ENCODE data around the gene KCNQ4.

The KCNQ4 gene

DNA sequence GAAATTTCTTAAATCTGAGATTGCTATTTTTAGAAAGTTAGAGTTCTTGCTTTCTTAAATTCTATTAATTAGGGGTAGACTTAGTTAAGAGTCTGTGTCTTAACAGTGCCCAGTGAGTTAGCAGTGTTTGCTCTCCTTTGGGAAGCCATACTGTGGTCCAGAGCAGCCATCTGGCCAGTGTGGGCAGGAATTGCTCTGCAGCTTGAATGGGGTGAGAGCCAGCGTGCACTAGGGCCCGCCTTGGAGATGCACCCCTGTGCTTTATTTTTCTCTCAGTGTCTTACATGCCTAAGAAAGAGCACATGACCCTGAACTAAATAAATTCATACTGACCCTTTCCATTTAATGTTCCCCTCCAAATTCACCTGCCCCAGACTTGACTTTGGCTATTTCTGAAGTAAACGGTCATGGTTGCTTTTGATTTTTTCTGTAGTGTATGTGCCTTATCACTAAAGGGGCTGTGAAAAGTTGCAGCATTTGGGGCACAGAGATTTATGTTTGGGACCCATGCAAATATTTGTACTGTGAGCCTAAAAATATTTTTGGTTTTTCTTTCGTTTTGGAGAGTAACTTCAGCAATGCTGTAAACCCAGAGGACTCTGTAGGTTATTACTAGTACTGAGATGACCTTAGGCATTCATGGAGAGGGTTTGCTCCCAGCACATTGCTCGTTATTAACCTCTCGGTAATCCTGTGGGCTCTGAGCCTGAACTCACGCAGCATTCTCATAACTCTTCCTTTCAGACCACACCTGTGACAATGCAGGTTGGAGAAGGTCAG is 21.3 kb upstream of the KCNQ4 start:
- no peak overlapping the region for H3K4me3 ChIP-seq (replicated peaks in 1 of 2; ENCODE audit: low read depth in 2 of 2, low read length in 2 of 2)
- DNase-seq (ENCODE audit: low read depth in 2 of 2), result no peak
- TF ChIP-seq, protein P1, sequence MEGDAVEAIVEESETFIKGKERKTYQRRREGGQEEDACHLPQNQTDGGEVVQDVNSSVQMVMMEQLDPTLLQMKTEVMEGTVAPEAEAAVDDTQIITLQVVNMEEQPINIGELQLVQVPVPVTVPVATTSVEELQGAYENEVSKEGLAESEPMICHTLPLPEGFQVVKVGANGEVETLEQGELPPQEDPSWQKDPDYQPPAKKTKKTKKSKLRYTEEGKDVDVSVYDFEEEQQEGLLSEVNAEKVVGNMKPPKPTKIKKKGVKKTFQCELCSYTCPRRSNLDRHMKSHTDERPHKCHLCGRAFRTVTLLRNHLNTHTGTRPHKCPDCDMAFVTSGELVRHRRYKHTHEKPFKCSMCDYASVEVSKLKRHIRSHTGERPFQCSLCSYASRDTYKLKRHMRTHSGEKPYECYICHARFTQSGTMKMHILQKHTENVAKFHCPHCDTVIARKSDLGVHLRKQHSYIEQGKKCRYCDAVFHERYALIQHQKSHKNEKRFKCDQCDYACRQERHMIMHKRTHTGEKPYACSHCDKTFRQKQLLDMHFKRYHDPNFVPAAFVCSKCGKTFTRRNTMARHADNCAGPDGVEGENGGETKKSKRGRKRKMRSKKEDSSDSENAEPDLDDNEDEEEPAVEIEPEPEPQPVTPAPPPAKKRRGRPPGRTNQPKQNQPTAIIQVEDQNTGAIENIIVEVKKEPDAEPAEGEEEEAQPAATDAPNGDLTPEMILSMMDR (IDR thresholded peaks at IDR 0.05; ENCODE audit: low read depth, low read length), result no peak

DNA sequence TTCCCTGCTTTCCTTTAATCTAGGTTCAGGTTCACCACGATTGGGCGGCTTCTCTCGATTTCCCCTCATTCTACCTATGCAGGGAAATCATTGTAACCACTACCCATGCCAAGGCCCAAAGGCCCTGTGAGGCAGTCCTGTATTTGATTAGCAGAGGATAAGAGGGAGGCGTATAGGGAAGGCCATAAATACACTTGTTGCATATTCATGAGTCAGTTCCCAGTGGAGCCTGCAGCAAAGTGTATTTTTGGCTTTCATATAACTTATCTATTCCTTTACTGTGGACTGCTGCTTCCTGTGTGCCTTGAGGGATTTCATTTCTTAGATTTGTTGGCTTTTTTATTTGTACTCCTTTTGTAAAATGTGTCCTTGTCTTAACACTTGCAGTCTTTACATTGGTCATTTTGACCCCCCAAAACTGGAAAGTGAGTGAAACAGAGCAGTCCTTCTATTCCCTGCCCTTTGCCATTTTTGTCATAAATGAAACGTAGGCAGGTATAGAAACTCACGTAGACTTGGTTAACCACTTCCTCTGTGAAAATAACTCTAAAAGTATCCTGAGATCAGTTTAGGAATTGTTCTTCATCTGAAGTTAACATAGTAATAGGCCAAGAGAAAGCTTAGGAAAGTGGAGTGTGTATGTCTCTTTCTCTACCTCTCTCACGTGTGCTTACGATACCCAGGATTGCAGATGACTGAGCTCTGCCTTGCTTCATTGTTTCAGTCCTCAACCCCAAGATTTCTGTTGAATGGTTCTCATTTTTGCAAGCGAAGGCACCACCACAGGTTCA is 19.6 kb upstream of the KCNQ4 start:
- DNase-seq (ENCODE audit: low read depth in 2 of 2), result no peak
- no peak overlapping the region for H3K4me3 ChIP-seq (replicated peaks in 1 of 2; ENCODE audit: low read depth in 2 of 2, low read length in 2 of 2)
- TF ChIP-seq, protein P1 (IDR thresholded peaks at IDR 0.05; ENCODE audit: low read depth, low read length), result no peak

DNA sequence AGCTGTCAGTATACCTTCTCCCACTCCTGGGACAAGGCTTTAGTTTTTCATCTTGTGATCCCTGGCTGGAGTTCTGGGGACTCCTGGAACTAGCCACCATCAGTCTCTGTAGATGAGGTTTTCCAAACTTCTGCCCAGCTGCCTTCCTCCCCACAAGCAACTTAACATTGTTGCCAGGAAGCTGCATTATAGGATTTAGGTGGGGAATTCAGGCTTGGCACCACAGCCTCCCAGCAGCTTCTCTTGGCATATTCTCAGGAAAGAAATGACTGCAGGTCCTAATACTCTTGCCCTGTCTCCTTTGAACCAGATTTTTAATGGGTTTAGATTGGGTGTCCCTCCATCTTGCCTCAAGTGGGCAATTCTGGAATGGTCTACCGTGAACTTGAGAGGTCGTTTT is 18.6 kb upstream of the KCNQ4 start:
- no peak for DNase-seq (ENCODE audit: low read depth in 2 of 2)
- TF ChIP-seq, protein P1 (IDR thresholded peaks at IDR 0.05; ENCODE audit: low read depth, low read length), result no peak
- no peak overlapping the region for H3K4me3 ChIP-seq (replicated peaks in 1 of 2; ENCODE audit: low read depth in 2 of 2, low read length in 2 of 2)

DNA sequence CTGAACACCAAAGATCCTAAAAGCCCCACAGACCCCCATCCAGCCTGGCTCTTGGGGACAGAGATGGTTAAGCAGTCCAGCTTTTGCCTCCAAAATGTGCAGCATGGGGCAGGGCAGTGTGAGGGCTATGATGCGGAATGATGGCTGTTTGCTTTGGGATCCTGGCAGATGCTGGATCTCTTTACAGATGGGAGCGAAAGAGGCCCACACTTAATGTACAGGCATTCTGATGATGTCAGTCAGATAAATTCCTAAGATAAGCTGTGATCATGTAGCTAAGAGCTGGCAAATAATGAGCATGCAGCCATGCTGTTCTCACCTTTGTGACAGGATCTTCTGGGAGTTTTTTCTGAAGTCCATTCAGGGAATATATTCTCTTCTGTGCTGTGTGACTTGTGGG is 17.6 kb upstream of the KCNQ4 start:
- DNase-seq (ENCODE audit: low read depth in 2 of 2), result no peak
- TF ChIP-seq, protein P1 (IDR thresholded peaks at IDR 0.05; ENCODE audit: low read depth, low read length), result no peak
- H3K4me3 ChIP-seq (replicated peaks in 1 of 2; ENCODE audit: low read depth in 2 of 2, low read length in 2 of 2), result no peak overlapping the region

DNA sequence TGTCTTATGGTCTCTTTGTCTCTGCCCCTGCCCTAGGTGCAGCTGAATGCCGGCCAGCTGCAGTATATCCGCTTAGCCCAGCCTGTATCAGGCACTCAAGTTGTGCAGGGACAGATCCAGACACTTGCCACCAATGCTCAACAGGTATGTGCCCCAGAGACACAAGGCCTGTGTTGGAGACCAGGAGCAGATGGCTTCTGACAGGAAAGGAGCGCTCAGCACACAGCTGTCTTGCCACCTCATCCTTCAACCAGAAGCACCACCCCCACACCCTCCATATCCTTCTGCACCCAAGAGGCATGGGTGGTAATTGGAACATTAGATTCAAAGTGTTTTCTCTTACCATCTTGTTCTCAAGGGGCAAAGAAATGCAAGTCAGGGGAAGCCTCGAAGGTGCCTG is 17.0 kb upstream of the KCNQ4 start:
- DNase-seq (ENCODE audit: low read depth in 2 of 2), result no peak
- TF ChIP-seq, protein P1 (IDR thresholded peaks at IDR 0.05; ENCODE audit: low read depth, low read length), result no peak
- H3K4me3 ChIP-seq (replicated peaks in 1 of 2; ENCODE audit: low read depth in 2 of 2, low read length in 2 of 2), result no peak overlapping the region

DNA sequence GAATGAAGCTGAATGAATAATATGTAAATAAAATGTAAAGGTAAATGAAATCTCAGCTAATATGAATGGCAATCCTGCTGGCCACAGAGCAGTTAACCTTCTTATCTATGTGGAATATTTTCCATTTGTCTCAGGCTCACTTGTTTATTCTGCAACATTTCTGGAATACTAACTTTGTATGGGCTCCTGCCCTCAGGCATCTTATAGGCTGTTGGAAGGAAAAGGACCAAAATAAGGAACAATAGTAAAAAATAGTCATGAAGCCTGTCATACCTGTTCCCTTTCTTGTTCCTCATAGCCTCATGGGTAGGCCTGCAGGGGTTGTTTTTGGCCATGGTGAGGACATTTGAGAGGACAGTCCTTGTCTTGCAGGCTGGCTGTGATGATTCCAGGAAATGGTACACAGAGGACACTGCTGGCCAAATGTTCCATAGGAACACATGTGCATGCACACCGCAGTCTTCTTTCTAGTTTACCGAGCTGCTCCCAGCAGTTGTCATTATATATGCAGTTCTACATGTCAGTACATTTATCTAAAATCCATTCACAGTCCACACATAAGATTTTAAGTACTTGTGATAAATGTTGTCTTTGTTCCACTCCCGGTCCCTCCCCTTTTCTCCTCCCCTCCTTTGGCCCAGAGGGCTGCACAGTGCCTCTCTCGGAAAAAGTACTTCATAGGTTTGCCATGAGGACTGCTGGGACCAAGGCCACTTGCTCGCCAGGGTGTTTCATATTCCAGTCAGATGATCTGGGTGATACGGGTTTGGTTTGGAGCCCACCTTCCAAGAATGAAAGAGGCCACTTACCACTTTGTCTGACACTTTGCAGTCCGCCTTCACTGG is 15.2 kb upstream of the KCNQ4 start:
- TF ChIP-seq, protein P1 (IDR thresholded peaks at IDR 0.05; ENCODE audit: low read depth, low read length), result no peak

More for the DNA sequence above, 15.2 kb upstream of the KCNQ4 start:
- no peak overlapping the region for H3K4me3 ChIP-seq (replicated peaks in 1 of 2; ENCODE audit: low read depth in 2 of 2, low read length in 2 of 2)
- no peak for DNase-seq (ENCODE audit: low read depth in 2 of 2)

Data from cardiac fibroblast (primary cell).